ENCODE results near the gene ALLC.

ALLC gene

DNA sequence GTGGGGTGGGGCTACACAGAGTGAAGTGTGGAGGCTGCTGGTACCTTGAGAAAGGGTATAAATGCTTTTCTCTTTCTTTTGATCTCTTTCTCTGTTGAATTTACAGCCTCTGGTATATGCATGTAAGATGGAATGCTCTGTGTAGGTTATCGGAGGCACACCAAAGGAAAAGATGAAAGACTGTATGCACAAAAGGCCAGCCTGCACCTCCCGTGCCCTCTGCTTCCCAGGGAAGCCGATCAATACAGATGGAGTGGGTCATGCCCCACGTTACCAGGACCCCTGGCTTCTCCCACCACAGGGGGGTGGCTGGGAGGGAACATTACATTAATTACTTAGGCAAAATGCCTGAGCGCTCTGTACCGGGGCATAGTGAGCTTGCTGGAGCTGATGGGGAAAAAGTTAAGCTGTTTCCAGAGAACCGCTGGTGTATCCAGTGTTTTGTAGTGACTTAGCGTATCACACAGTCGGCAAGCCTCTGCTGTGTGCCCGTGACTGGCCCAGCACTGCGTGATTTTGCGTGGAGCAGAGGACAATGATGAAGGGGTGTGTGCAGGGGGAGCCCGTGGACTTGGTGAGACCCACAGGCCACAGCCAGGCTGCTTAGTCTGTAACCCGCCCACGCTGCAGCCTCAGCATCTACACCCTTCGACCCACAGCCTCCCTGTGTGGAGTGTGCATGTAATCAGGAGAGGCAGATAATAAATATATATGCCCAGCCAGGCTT lies 8.0 kb downstream of the ALLC start:
- intact Hi-C loops (cut with DNase I), result no loop called here
- peak in 4 of 42 donors; percentile 9 to 39 (median 23) for DNase-seq

DNA sequence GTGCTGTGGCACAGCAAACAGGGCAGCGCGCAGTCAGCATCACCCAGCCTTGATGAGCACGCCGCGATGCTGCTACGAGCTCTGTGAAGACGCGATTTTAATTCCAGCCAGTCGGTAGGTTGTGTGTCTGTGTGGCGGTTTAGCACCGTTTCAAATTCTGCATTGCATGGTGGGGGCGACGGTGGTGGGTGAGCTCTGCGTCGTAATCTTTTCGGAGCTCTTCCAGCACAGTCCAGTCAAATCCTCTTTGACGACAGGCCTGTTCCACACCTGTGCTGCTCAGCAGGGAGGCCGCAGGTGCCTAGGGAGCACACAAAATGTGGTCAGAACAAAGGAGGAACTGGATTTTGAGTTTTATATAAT lies 8.6 kb downstream of the ALLC start:
- intact Hi-C loops (cut with DNase I), result no loop called here
- DNase-seq, result peak in 6 of 42 donors; percentile 17 to 42 (median 30)

DNA sequence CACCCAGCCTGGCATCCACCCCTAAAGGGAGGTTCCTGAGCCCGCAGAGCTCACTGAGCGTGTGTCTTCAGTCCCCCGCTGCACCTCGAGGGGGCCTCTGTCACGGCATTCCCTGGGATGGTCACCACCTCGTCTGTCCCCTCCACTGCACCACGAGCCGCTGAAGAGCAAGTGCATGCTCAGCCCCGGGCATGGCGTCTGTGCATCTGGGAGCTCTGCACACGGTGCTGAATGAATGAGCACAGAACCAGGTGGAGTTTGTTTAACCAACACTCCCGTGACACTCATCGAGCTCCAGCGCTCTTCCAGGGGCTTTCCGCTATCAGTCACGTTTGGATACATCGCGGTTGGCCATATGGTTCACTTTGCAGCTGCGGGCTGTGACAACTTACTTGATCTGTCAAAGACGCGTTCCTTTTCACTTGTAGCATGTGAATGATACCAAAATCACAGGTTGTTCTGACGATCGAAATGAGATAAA lies 9.2 kb downstream of the ALLC start:
- intact Hi-C loops (cut with DNase I), result no loop called here
- DNase-seq, result peak in 6 of 42 donors; percentile 12 to 36 (median 26)

DNA sequence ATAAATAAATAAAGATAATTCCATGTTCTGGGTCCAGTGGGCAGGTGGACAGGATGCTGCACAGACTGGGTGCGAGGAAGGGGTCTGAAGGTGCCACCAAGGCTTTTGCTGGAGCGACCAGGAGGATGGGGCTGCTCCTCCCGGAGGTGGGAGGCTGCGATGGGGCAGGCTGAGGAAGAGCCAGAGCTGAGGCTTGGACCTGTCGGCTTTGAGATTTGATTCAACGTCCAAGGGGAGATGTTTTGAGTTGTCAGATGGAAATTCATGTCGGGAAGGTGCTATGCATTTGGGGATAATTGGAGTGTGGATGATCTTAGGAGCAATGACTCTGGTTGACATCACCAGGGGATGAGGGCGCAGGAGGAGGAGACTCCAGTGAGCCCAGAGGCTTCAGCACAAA lies 11.7 kb downstream of the ALLC start:
- DNase-seq, result peak in 2 of 42 donors; percentile 25 to 32

DNA sequence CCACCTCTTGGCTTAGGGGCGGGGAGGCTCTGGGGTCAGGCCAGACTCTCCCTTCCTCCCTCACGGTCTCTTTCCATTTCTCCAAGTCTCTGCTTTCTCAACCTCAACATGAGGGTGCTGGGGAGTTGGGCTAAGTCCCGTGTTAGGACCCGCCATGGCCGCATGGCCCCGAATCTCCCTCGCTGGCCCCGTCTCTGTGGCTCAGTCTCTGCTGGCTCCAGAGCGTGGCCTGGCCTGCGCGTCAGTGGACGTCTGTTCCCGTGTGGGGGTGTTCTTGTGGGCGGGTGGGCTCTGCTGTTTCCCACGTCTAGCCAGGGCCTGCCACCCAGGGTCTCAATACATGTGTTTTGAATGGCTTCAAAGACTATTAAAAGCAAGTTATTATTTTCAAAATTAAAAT lies 12.4 kb downstream of the ALLC start:
- intact Hi-C loops (cut with DNase I), result no loop called here
- DNase-seq, result peak in 1 of 42 donors; percentile 34

More for the DNA sequence above, 11.7 kb downstream of the ALLC start:
- intact Hi-C loops (cut with DNase I), result no loop called here

DNA sequence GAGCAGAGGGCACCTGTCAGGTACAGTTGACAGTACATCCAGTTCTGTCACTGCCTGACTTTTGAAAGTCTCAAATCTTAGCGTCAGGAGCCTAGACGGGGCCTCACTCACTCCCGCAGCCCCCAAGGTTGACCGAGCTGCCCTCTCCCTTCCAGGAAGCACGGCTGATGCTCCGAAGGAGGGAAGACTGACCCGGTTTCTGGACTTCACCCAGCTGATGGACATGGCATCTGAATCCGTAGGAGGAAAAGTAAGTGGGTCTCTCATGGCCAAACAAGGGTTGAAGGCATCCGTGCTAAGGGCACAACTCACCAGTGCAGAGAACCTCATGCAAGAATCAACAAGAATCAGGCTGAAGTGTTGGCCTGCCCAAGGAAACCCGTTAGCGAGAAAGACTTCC lies 12.9 kb downstream of the ALLC start:
- peak in 1 of 42 donors; percentile 18 for DNase-seq
- intact Hi-C loops (cut with DNase I), result no loop called here

DNA sequence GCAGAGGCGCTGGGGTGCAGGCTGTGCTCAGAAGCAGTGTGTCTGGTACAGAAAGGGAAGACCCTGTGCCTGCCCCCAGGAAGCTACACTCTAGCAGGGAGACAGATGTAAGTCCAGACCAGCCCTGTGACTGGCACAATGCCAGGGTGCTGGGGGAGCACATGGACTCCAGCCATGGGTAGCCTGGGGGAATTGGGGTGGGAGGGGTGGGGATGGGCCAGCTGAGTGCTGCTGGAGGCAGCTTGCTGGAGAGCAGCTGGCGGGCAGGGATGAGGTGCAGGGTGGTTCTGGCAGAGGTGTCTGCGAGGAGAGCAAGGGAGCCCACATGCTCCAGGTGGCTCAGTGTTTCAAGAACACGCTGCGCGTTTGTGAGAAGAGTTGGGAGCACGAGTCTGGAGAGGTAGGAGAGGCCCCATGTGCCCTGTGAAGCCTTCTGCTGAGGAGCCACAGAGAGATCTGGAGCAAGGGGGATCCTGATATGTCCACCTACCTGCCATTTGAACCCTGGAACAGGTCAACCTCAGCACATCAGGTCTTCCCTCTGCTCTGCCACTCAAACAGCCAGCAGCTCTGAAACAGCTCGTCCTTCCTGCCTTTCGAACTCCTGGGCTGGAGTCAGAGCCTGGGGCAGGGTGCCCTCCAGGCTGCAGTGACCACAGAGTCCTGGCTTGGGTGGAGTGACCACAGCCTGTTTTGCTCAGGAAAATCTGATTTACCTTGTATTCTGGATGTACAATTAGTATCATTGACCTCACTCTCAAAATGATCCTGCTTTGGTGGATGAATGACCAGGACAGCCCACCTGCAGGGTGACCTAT lies 15.1 kb downstream of the ALLC start:
- intact Hi-C loops (cut with DNase I), result no loop called here
- peak in 1 of 42 donors; percentile 25 for DNase-seq

DNA sequence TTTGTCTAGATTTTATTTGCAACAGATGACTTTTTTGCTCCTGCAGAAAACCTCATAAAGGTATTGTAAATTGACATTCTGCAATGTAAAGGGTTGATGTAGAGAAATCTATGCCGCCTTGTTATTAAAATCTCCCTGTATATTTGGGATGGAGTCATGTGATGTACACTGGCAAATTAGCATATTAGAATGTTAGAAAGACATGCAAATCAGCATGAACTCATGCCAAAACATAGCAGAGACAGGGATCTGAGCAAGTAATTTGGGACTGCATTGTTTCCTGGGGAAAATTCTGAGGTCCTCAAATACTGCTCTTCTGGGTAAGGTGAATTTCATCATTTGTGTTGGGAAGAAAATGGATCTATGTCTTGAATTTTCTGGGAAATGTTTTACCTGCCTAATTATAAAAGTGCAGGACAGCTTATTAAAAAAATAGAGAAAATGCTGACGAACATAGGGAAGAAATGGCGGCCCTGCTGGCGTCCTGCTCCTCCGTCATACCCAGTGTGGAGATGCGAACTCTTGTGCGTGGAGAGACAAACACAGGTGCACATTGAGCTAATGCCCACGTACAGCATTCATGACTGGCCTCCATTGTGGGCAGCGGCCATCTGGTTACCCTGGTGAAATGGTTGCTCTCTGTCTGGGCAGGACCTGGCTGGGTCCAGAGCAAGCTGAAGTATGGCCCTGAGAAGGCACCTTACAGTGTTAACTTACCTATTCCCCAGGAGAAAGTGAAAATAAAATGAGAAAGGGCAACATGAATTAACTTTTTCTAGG lies 16.3 kb downstream of the ALLC start:
- intact Hi-C loops (cut with DNase I), result no loop called here
- no peak for DNase-seq

DNA sequence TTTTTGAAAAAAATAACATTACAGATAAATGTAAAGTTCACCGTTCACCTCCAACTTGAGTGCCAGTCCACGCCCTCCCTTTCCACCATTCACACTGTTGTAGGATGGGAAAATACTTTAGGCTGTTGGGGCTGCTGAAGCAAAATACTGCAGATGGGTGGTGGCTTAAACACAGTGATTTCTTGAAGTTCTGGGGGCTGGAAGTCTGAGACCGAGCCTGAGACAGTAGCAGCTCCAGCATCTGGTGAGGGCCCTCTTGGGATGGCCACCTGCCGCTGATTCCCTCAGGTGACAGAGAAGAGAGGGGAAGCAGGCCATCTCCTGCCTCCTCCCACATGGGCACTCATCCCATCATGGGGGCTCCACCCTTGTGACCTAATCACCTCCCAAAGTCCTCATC lies 17.7 kb downstream of the ALLC start:
- no peak for DNase-seq
- intact Hi-C loops (cut with DNase I), result no loop called here

DNA sequence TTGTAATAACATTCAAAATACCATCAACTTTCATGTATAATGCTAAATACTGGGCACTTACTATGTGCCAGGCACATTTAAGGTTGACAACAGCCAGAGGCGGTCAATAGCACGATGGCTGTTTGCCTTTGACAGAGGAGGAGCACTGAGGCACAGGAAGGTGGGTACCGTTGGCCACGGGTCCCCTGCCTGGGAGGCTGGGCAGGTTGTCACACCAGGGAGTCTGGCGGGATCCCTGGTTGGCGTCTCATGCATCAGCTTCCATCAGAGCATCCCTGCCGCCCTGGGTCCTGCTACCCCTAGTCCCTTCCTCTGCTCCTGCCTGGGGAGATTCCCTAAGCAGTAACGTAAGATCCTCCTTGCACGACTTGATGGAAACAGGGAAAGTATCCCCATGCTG lies 19.4 kb downstream of the ALLC start:
- no peak for DNase-seq
- intact Hi-C loops (cut with DNase I), result no loop called here

DNA sequence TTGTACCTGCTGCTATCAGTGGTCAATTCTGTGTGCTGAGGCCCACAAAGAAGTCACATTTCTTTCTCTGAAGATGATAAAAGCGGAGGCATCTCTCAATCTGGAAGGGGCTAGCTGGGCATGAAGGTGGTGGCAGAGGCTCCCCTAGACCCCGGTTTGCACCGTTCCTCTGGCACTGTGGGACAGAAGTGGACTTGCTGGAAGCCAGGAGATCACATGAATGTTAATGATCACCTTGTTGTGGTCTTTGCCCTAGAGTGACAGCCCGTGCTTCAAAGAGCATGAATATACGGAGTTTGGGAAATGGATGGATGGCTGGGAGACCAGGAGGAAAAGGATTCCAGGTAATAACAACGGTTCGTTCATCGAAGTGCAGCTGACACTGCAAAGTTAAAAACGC lies 20.2 kb downstream of the ALLC start:
- intact Hi-C loops (cut with DNase I), result no loop called here
- DNase-seq, result no peak

DNA sequence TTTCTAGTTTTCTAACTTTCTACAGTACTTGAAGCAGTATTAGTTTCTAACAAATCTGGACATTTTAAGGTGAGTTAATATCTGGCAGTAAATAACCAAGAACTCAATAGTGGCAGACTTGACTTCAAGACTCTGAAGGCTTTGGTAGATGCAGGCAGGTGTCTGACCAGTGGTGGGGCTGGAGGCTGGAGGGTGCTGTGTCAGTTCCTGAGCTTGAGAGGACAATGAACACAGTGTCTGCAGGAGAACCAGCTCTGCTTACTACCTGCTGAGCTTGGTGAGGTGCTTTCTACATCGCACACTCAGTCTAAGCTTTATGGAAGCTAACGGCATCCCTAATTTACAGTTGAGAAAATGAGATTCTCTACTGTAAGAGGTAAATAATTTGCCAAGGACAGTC lies 21.2 kb downstream of the ALLC start:
- intact Hi-C loops (cut with DNase I), result no loop called here
- DNase-seq, result no peak

DNA sequence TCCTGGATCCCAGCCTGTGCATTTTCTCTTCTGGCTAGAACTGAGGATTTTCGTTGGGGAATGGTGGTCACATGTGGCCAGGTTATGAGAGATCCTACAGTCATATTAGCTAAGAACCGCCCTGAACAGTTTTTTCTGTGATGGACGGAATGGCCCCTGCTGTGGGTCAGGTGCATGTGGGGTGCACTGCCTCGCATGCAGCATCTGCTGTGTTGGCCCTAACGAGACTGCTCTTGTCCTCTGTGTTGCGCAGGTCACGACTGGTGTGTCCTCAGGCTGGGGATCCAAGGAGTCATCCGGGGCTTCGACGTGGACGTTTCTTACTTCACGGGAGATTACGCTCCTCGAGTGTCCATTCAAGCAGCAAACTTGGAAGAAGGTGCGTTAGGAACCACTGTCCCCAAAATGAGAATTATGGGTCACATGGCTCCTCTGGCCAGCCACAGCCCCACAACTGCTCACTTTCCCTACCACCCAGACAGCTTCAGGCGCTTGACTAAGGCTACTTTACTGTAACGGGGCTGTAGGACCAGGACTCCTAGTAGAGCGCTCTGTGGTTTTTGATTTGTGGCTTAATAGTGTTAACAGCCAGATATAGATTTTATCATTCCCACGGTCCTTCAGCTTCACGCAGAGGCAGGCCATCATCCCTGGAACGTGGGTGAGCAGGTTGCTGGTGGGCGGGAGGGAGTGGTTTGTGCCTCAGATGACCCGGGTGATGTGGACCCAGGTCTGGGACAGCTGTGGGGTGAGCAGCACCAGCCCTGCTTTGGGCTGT lies 21.8 kb downstream of the ALLC start:
- DNase-seq, result no peak
- intact Hi-C loops (cut with DNase I), result no loop called here

DNA sequence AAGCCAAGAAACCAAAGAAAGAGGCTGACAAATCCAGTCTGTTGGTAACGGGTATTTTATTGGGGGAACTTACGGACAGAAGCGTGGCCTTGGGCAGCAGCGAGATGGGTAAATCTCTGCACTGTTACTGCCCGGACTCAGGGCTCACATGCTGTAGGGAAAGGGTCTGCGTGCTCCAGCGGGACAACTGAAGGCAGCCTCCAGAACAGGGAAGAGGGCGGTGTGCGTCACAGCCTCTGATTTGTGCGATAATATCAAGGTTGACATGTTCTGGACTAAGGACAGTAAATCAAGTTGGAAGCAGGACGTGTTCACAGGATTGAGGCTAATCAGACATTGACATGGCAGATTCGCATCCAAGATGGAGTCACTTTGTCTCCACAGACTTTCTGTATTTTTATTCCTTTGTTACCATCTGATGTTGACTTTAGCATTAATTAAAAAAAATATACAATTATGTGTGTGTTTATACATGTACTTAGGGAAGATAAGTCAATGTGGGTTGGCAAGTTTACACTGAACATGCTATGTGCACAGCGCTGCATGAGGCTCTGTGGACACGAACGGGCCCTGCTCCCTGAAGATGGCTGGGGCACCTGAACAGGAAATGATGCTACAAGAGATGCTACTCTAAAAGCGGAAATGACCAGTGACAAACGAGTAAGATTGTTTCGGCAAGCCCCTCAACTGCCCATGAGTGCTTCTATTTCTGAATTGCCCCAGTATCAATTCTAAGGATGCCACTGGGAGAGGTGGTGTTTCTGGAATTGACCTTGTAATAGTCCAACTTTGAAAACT lies 22.7 kb downstream of the ALLC start:
- no peak for DNase-seq
- intact Hi-C loops (cut with DNase I), result no loop called here

DNA sequence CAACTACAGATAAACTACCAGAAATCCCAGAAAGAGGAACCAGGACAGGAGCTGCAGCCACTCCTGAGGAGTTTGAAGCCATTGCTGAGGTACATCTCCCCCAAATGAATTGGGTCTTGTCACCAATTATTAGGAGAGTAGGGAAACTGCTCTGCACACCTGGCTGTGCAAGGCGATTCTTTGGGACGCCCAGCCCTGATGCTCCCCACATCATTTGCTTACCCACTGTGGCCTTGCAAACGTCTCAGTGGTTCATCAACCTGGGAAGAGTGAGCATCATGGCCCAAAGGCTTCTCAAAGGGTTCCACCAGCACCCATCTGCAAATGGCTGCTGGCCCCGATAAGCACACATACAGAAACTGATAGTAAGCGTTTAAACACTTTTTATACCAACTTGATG lies 23.6 kb downstream of the ALLC start:
- no peak for DNase-seq
- intact Hi-C loops (cut with DNase I), result no loop called here

DNA sequence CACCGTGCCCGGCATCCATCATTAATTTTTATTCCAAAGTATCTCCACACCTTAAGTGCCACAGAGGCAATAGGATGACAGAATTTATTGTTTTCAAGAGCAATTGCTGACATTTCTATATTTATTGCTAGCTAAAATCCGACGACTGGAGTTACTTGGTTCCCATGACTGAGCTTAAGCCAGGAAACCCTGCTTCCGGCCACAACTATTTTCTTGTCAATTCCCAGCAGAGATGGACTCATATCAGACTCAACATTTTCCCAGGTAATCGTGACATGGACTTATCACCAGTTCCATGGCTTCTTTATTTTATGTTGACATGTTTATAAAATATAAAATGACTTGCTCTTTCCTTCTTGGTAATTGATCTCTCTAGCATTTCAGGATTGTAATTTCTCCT lies 24.8 kb downstream of the ALLC start:
- DNase-seq, result no peak
- intact Hi-C loops (cut with DNase I), result no loop called here

DNA sequence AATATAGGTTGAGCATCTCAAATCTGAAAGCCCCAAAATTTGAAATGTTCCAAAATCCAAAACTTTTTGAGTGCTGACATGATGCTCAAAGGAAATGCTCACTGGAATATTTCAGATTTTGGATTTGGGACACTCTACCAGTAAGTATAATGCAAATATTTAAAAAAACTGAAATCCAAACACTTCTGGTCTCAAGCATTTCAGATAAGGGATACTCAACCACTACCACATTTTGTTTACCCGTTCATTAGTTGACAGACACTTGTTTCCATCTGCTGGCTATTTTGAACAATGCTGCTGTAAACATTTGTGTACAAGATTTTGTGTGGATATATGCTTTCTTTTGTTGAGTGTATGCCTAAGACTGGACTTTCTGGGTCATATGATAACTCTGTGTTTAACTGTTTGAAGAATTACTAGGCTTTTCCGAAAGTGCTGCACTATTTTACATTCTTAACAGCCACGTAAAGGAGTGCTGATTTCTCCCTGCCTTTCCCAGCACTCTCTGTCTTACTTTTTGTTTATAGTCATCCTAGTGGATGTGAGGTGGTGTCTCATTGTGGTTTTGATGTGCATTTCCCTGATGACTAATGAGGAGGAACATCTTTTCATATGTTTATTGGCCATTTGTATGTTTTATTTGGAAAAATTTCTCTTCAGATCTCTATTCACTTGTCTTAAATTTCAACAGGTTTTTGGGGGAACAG lies 25.9 kb downstream of the ALLC start:
- no peak for DNase-seq
- intact Hi-C loops (cut with DNase I), result no loop called here
